ENCODE measurements around the gene TSPY3.
"Not testable (repeated sequence)": the region's sequence is repeated elsewhere in the genome, so short reads cannot be mapped to it uniquely, and the experiment has no call there.

Gene TSPY3, protein sequence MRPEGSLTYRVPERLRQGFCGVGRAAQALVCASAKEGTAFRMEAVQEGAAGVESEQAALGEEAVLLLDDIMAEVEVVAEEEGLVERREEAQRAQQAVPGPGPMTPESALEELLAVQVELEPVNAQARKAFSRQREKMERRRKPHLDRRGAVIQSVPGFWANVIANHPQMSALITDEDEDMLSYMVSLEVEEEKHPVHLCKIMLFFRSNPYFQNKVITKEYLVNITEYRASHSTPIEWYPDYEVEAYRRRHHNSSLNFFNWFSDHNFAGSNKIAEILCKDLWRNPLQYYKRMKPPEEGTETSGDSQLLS

GRCh38 chrY:9398121-9398520 is at the start of gene TSPY3:
TSPY3 (plus strand) TSS chrY:9398421; CDS start chrY:9398467, 46 bp downstream.
- not testable (repeated sequence) for DNase-seq

DNA sequence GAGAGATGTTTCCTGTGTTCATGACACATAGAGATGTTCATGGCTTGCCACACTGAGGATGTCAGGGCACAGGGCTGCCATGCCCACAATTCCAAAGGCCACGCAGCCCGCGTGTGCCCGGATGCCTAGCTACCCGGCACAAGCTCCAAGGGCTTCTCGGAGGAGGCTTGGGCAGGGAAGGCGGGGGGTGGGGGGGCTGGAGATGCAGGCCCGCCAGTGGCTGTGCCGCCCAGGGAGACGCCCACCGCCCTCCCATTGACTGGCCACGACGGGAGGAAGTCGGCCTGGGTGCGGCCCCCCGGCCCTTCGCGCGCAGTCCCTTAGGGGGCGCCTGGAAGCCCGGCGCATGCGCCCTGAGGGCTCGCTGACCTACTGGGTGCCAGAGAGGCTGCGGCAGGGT is 40.7 kb upstream of the TSPY3 start, which contains the start of gene TSPY8:
TSPY8 (plus strand) TSS at position 301 of the 400 bp plus-strand sequence; CDS start at position 347, 46 bp downstream.
- not testable (repeated sequence) for DNase-seq

- not testable (repeated sequence) for DNase-seq
Measured at GRCh38 chrY:9396527-9396926, 1.7 kb upstream of the TSPY3 start.

All from C1 segment of cervical spinal cord (tissue), 14 donors.